WERI-Rb-1 (cell line): ENCODE measurements around the gene IL1RAPL1.

Source experiments
- DNase-seq: peaks from one replicate; pipeline ENCODE4 v3.0.0-alpha.2; 2020
- H3K27ac ChIP-seq: fragments of 250-450 bp; sonication (Bioruptor Pico); 2 replicates; pipeline ENCODE4 v1.5.1; 2020; ENCODE audit warnings: mild to moderate bottlenecking, moderate library complexity
- H3K27me3 ChIP-seq: fragments of 250-450 bp; sonication (Bioruptor Pico); 2 replicates; pipeline ENCODE4 v1.5.1; 2021; ENCODE audit warnings: mild to moderate bottlenecking, low read depth, moderate library complexity; ENCODE audit not compliant: insufficient read depth, severe bottlenecking
- H3K36me3 ChIP-seq: fragments of 250-450 bp; sonication (Bioruptor Pico); 2 replicates; pipeline ENCODE4 v1.5.1; 2020; ENCODE audit warnings: mild to moderate bottlenecking, moderate library complexity
- H3K4me3 ChIP-seq: 2 replicates; pipeline ENCODE4 v1.5.1; 2011; ENCODE audit warnings: low read depth, mild to moderate bottlenecking, control low read depth, low read length
- H3K9me3 ChIP-seq: fragments of 250-450 bp; sonication (Bioruptor Pico); 2 replicates; pipeline ENCODE4 v1.5.1; 2021; ENCODE audit warnings: mild to moderate bottlenecking, moderate library complexity; ENCODE audit not compliant: severe bottlenecking
- CTCF ChIP-seq: IDR thresholded peaks from 2 replicates; pipeline ENCODE4 v1.5.1; 2011; ENCODE audit warnings: low read depth, mild to moderate bottlenecking, control low read depth, inconsistent platforms, low read length

IL1RAPL1 gene

DNA sequence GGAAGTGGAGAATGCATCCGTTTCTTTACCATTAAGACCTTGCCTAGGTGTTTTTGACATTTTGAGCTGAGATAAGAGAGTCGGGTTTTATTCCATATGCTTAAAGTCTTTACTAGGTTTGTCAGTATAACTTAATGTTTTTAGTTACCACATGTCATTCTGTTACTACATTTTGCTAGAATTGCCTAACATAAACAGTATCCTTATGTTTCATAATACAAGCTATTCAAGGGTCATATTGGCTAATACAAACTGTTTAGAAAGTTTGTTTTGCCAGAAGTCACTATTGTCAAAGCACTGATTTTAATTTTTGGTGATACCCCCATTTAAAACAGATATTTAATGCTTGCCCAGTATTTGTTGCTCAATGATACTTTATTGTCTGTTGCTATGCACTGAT is 1200.4 kb downstream of the IL1RAPL1 start:
- H3K27ac ChIP-seq = no peak overlapping the region
- peaks cover 3% of the 10 kb centered on the region for H3K27me3 ChIP-seq
- no peak for DNase-seq
- TF ChIP-seq CTCF = no peak
- no peaks in the 10 kb centered on the region for H3K36me3 ChIP-seq
- no peaks in the 10 kb centered on the region for H3K9me3 ChIP-seq
- H3K4me3 ChIP-seq = no peak overlapping the region

DNA sequence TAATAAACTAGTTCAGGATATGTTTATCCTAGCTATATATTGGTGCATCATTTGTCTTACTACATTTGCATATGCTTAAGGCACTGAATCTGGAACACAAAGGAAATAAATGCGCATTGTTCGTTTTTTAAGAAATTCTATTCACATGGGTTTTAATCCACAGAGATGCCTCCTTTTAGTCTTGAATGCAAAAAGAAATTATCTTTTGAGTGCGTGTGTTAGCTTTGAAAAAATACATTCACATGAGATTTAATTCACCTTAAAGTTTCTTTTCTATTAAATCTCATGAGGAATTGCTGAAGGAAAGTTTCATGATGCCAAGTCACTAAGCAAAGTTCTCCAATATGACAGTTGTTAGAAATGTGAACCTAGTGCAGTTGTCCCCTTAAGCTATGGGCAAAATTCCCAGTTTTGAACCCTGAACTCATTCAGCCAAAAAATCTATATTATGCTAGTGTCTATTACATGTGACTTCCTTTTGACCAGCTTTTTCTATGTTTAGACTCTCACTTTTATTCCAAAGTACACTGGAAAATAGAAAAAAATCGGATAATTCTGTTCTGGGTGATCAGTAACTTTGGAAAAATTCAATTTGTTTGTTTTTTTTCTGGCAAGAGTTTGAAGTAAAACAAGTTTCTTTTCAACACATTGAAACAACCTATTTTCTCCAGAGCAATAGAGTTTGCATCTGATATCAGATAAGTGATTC is 1201.9 kb downstream of the IL1RAPL1 start:
- Histone ChIP-seq H3K4me3 (no peak overlapping the region), H3K36me3 (no peaks in the 10 kb centered on the region), H3K9me3 (no peaks in the 10 kb centered on the region), H3K27ac (no peak overlapping the region), H3K27me3 (peaks cover 3% of the 10 kb centered on the region)
- no peak for DNase-seq
- TF ChIP-seq CTCF = no peak

- H3K9me3 ChIP-seq = no peaks in the 10 kb centered on the region
Measured at GRCh38 chrX:29792335-29792734, 1205.1 kb downstream of the IL1RAPL1 start.

DNA sequence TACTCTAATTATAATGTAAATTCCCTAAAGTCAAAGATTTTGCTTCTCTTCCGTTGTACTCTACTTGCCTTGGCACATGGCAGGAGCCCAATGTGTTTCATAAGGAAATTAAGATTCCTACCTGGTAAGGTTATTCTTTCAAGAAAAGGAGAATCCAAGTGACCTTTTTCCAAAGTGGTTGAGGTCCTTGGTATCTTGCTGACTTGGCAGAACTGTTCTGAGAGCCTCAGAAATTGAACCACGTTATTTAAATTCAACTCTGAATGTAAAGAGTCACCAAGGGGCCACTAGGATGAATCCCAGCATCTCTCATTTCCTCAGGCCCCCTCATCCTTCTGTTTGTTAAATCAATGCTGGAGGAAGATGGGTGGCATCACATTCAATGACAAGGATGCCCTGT is 1209.9 kb downstream of the IL1RAPL1 start:
- no peak overlapping the region for H3K4me3 ChIP-seq
- no peak for DNase-seq
- TF ChIP-seq CTCF = no peak
- H3K36me3 ChIP-seq = no peaks in the 10 kb centered on the region
- no peaks in the 10 kb centered on the region for H3K9me3 ChIP-seq
- peaks cover 3% of the 10 kb centered on the region for H3K27me3 ChIP-seq
- H3K27ac ChIP-seq = no peak overlapping the region

More at GRCh38 chrX:29792335-29792734, 1205.1 kb downstream of the IL1RAPL1 start:
- Histone ChIP-seq H3K27ac (no peak overlapping the region), H3K36me3 (no peaks in the 10 kb centered on the region), H3K4me3 (no peak overlapping the region), H3K27me3 (peaks cover 6% of the 10 kb centered on the region)
- no peak for TF ChIP-seq CTCF
- DNase-seq = no peak

DNA sequence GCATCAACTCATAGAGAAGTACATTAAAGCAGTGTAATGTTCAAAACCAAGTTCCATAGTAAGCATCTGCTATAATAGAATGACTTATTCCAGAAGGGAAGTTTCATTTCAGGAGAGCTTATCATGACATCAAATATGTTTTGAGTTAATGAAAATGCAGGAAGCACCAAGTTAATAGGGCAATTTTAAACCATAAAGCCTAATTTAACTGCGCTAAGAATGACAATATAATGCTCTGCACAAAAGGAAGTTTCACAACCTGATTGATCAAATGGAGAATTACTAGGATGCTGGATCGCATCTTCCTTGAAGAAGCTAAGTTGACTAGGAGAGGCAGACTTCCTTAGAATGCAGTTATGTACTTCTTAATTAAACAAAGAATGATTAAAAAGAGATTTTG is 1211.2 kb downstream of the IL1RAPL1 start:
- peaks cover 3% of the 10 kb centered on the region for H3K27me3 ChIP-seq
- no peak for TF ChIP-seq CTCF
- DNase-seq = no peak

GRCh38 chrX:29813174-29813573 is 1225.9 kb downstream of the IL1RAPL1 start:
- DNase-seq = no peak
- H3K27me3 ChIP-seq = no peaks in the 10 kb centered on the region
- H3K27ac ChIP-seq = no peak overlapping the region
- no peaks in the 10 kb centered on the region for H3K9me3 ChIP-seq
- H3K4me3 ChIP-seq = no peak overlapping the region
- no peak for TF ChIP-seq CTCF
- H3K36me3 ChIP-seq = no peaks in the 10 kb centered on the region

More for the DNA sequence above, 1211.2 kb downstream of the IL1RAPL1 start:
- H3K27ac ChIP-seq = no peak overlapping the region
- H3K4me3 ChIP-seq = no peak overlapping the region
- no peaks in the 10 kb centered on the region for H3K9me3 ChIP-seq
- no peaks in the 10 kb centered on the region for H3K36me3 ChIP-seq
